HG02938 (cell line): Measurements from ENCODE around the gene SLIT3.

Experiments
- ATAC-seq: cut with Tn5 transposase; IDR thresholded peaks from one replicate; pipeline ENCODE4 v1.9.1; 2021; ENCODE audit warnings: mild to moderate bottlenecking, moderate library complexity; ENCODE audit not compliant: unreplicated experiment

SLIT3 gene

GRCh38 chr5:168943091-168943884 lies 357.7 kb downstream of the SLIT3 start:
- ATAC-seq: no peak

GRCh38 chr5:168941901-168942300 lies 359.0 kb downstream of the SLIT3 start:
- no peak for ATAC-seq

DNA sequence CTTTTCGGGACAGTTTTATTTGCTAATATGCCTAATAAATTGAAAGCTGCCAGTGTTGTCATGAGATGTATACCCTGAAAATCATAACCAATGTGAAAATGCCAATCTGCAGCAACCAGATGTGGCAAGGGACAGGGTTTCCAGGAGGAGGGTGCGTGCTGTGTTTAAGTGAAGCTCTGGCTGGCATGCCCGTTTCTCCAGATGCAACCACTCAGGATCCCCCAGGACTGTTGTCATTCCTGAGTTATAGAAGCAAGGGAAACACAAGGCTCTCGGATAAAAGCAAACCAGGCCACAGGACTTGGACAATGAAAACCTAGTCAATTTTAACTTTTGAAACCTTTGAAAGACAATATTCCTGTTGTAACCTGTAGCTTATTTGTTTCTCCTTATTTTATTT lies 360.2 kb downstream of the SLIT3 start:
- ATAC-seq: no peak

- ATAC-seq: no peak
These were observed 360.9 kb downstream of the SLIT3 start for GRCh38 chr5:168939887-168940544.

GRCh38 chr5:168939156-168939800 lies 361.7 kb downstream of the SLIT3 start:
- ATAC-seq: no peak

DNA sequence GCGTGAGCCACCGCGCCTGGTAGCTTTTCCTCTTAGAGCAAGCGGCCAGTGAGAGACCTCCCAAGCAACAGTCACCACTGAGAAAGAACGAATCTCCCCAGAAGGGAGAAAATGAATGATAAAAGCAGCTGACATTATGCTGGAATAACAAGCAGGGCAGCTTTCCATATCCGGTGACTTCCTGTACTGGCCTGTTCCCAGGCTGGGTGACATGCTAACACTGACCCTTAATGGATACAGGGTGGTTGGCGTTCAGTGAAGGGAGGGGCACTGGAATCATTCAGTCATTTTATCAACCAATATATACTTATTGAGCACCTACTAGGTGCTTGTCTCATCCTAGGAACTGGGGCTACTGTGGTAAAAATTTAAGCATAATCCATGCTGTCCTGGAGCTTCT lies 364.4 kb downstream of the SLIT3 start:
- ATAC-seq: no peak

DNA sequence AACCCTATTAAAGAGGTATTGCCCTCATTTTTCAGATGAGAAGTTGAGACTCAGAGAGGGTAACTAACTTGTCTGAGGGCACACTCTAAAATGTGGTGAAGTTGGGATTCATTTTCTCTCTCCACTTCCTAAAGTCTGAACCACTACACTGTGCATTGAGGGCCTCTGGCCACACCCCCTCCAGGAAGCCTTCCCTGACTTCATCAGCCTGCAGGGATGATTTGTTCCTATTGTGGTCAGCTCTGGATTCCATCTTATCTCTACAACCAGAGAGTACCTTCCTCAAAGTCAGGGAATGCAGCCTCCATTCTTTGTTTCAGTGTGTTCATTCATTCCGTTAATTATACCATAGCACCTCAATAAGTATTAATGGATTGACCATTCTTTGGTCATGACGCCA lies 365.8 kb downstream of the SLIT3 start:
- ATAC-seq: no peak

DNA sequence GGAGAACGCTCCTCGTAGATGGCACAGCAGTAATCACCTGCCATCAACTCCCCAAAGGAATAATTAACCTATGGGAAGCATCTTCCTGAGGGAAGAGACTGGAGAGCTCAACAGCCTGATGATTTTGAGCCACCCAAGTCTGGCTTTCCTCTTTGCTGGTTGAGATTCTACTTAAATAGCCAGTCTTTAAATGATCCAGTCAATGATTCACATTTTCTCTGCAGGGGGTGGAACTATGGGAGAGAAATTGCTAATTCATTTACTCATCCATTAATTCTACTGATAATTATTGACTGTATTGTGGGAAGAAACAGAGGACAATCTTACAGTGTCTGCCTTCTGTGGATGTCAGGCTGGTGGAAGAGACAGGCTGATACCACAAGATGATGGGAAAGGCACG lies 366.8 kb downstream of the SLIT3 start:
- no peak for ATAC-seq

- ATAC-seq: no peak
These were observed 368.3 kb downstream of the SLIT3 start for GRCh38 chr5:168932400-168933189.

- ATAC-seq: peak; percentile 51
These were observed 369.1 kb downstream of the SLIT3 start for GRCh38 chr5:168931638-168932345.

- ATAC-seq: no peak
These were observed 371.3 kb downstream of the SLIT3 start for GRCh38 chr5:168929656-168930055.

DNA sequence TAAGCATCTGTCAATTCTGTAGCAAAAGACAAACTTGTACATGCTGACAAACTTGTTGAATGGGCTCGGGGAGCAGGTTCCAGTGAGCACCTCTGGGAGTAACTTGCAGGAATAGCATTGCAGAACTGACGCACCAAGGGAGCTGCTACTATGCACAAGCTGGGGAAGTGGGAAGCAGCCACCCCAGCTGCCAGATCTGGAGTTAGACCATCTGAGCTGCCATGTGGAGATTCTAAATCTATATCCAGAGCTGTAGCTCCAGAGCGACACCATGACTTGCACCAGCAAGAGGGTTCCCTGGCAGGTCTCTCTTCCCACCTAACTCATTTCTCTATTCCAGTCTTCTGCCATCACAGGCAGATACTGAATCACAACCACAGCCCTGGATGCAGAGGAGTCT lies 375.8 kb downstream of the SLIT3 start:
- no peak for ATAC-seq

GRCh38 chr5:168921147-168921866 lies 379.6 kb downstream of the SLIT3 start:
- ATAC-seq: no peak

GRCh38 chr5:168920019-168920810 lies 380.7 kb downstream of the SLIT3 start:
- ATAC-seq: no peak

- ATAC-seq: no peak
These were observed 382.9 kb downstream of the SLIT3 start for GRCh38 chr5:168917947-168918600.

DNA sequence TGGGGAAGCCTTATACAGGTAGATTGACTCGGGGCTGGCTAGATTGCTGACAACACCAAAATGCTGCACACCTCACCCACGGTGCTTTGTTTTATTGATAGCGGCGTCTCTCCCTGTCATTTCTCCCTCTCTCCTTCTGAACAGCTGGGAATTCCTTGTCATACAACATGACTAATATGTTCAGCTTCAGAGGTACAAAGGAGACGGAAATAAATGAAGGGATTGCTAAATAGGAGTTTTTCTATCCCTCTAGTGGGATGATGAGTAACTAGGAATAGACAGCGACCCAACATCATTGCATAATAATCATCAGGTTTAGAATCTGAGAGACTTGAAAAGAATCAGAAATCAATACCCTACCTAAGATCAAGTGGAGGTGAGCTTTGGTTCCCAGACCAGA lies 384.1 kb downstream of the SLIT3 start:
- ATAC-seq: no peak

DNA sequence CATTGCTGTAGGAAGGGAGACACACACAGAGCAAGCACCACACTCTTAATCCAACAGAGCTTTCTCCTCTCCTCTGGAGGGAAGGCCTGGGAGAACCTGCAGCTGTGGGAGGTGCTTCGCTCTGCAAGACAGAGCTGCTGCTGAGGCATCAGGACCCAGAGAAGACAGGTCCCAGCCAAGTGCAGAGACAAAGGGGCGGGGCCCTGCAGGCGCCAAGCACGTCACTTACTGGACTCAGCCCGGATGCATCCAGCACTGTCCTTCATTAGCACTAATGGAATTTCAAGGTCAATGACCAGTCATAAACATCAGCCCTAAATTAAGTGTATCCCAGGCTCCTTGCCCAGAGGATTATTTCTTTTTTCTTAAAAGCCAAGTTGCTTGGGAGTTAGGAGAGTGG lies 384.7 kb downstream of the SLIT3 start:
- ATAC-seq: no peak

GRCh38 chr5:168914491-168914890 lies 386.4 kb downstream of the SLIT3 start:
- no peak for ATAC-seq

- no peak for ATAC-seq
These were observed 390.1 kb downstream of the SLIT3 start for GRCh38 chr5:168910874-168911273.
